Keratinocyte (primary cell): ENCODE data around the gene NCOR1. TPM values are rescaled to one million over a fixed set of nuclear protein-coding genes. Genes with fewer than 3 reads are reported as not detected.

Source experiments
- DNase-seq: peaks from one replicate; pipeline ENCODE4 v3.0.0-alpha.2; 2011; ENCODE audit warnings: low read depth, missing footprints, low spot score
- FAIRE-seq: peaks from 2 replicates; lab custom pipeline; 2011; peaks lifted over from hg19 to GRCh38; lab: Jason Lieb, UNC
- H2AFZ ChIP-seq: 2 replicates; pipeline ENCODE4 v1.6.0; 2012; ENCODE audit warnings: low read length, control low read depth, inconsistent platforms; ENCODE audit not compliant: control insufficient read depth
- H3K27ac ChIP-seq: 2 replicates; pipeline ENCODE4 v1.5.1; 2011; ENCODE audit warnings: low read length; ENCODE audit not compliant: control insufficient read depth, insufficient read depth
- H3K27me3 ChIP-seq: 3 replicates; pipeline ENCODE4 v1.6.0; 2011; ENCODE audit warnings: low read length; ENCODE audit not compliant: control insufficient read depth, insufficient read depth; ENCODE audit errors: extremely low read depth
- H3K36me3 ChIP-seq, 2 experiments: 2 replicates in 1 of 2; 3 replicates in 1 of 2; pipeline ENCODE4 v1.5.1; 2011; ENCODE audit warnings: low read length in 2 of 2, mild to moderate bottlenecking in 1 of 2; ENCODE audit not compliant: control insufficient read depth in 2 of 2, insufficient read depth in 2 of 2; ENCODE audit errors: extremely low read depth in 1 of 2
- H3K4me1 ChIP-seq: 3 replicates; pipeline ENCODE4 v1.5.1; 2011; ENCODE audit warnings: low read length; ENCODE audit not compliant: control insufficient read depth, insufficient read depth; ENCODE audit errors: extremely low read depth
- H3K4me2 ChIP-seq: 3 replicates; pipeline ENCODE4 v1.6.0; 2011; ENCODE audit warnings: low read depth, low read length; ENCODE audit not compliant: control insufficient read depth, insufficient read depth; ENCODE audit errors: extremely low read depth
- H3K4me3 ChIP-seq, 3 experiments: fragments of 200-600 bp in 1 of 3; sonication (generic) in 1 of 3; 2 replicates in 2 of 3; 3 replicates in 1 of 3; pipeline ENCODE4 v1.5.1; 2011 to 2016; ENCODE audit warnings: low read length in 3 of 3, mild to moderate bottlenecking in 3 of 3, control low read depth in 2 of 3, inconsistent platforms in 1 of 3, low read depth in 1 of 3, mixed read lengths in 1 of 3, mixed run types in 1 of 3, moderate library complexity in 1 of 3; ENCODE audit not compliant: control insufficient read depth in 2 of 3, insufficient read depth in 2 of 3; ENCODE audit errors: extremely low read depth in 1 of 3
- H3K79me2 ChIP-seq: 2 replicates; pipeline ENCODE4 v1.6.0; 2012; ENCODE audit warnings: low read length; ENCODE audit not compliant: control insufficient read depth, insufficient read depth
- H3K9ac ChIP-seq: 3 replicates; pipeline ENCODE4 v1.6.0; 2011; ENCODE audit warnings: low read length; ENCODE audit not compliant: control insufficient read depth, insufficient read depth; ENCODE audit errors: extremely low read depth
- H3K9me1 ChIP-seq: 3 replicates; pipeline ENCODE4 v1.6.0; 2011; ENCODE audit warnings: low read length; ENCODE audit not compliant: control insufficient read depth, insufficient read depth; ENCODE audit errors: extremely low read depth
- H3K9me3 ChIP-seq: 2 replicates; pipeline ENCODE4 v1.5.1; 2012; ENCODE audit warnings: low read depth, low read length; ENCODE audit not compliant: control insufficient read depth
- H4K20me1 ChIP-seq: 3 replicates; pipeline ENCODE4 v1.6.0; 2011; ENCODE audit warnings: low read length; ENCODE audit not compliant: control insufficient read depth, insufficient read depth; ENCODE audit errors: extremely low read depth
- CTCF ChIP-seq, 3 experiments: IDR thresholded peaks in 1 of 3; conservative IDR thresholded peaks in 1 of 3; optimal IDR thresholded peaks in 1 of 3; 2 replicates in 2 of 3; 3 replicates in 1 of 3; pipeline versions ENCODE3 to v1.5.1; 2011; ENCODE audit warnings: low read length in 3 of 3, mild to moderate bottlenecking in 3 of 3, moderate library complexity in 2 of 3, control low read depth in 1 of 3, inconsistent platforms in 1 of 3; ENCODE audit not compliant: insufficient read depth in 2 of 3; ENCODE audit errors: extremely low read depth in 1 of 3
- EZH2 ChIP-seq: IDR thresholded peaks from one replicate; pipeline ENCODE4 v1.6.1; 2012; ENCODE audit warnings: inconsistent platforms, mild to moderate bottlenecking, low read length, moderate library complexity
- dilution Hi-C: fragments of 300-500 bp; cut with MboI; formaldehyde crosslinking; loops from one replicate; pipeline ENCODE4 v1.7.0; 2020; ENCODE audit warnings: low sequenced_read_pairs; ENCODE audit not compliant: extremely low pct_ligation_motif_present
- polyA plus RNA-seq, 5 experiments: library from polyadenylated mRNA; depleted of rRNA in 3 of 5; stranded (reverse) in 3 of 5; stranded (forward) in 1 of 5; unstranded in 1 of 5; fragments of >200 nt; gene quantifications; 1 replicate in 1 of 5; 2 replicates in 3 of 5; 3 replicates in 1 of 5; pipeline versions ENCODE4 v1.2.1 to v1.2.3, GENCODE V29; 2011 to 2012; ENCODE audit warnings: missing spikeins in 2 of 5, low read depth in 1 of 5, low replicate concordance in 1 of 5

NCOR1 gene
- polyA plus RNA-seq, 1 donor (not counting 4 experiments of a cell fraction or from before 2014, with no cell fraction given), result 59.8 TPM

GRCh38 chr17:16189791-16190348 lies 25.5 kb downstream of the NCOR1 start:
- no peak overlapping the region for H2AFZ ChIP-seq
- no peaks in the 10 kb centered on the region for H4K20me1 ChIP-seq
- no peak for TF ChIP-seq CTCF (optimal IDR thresholded peaks at IDR 0.05 in 1 of 3, IDR thresholded peaks at IDR 0.05 in 1 of 3, conservative IDR thresholded peaks at IDR 0.05 in 1 of 3; ENCODE audit: extremely low read depth in 1 of 3, insufficient read depth in 2 of 3, low read length in 3 of 3)
- FAIRE-seq, result peak; percentile 79
- H3K9me3 ChIP-seq, result no peaks in the 10 kb centered on the region
- no peak overlapping the region for H3K9ac ChIP-seq
- peaks cover 20% of the 10 kb centered on the region for H3K4me1 ChIP-seq
- H3K9me1 ChIP-seq, result no peaks in the 10 kb centered on the region
- H3K4me2 ChIP-seq, result peak overlapping the region; percentile 7
- H3K79me2 ChIP-seq, result peaks cover 56% of the 10 kb centered on the region
- H3K27ac ChIP-seq, result peak overlapping the region; percentile 53
- H3K36me3 ChIP-seq, result peaks cover 2 to 7% of the 10 kb centered on the region in 2 experiments
- peak overlapping the region in 1 of 3 experiments; percentile 25 for H3K4me3 ChIP-seq
- no peak for DNase-seq
- H3K27me3 ChIP-seq, result no peaks in the 10 kb centered on the region
- dilution Hi-C loops, result no loop called here

GRCh38 chr17:16187642-16188041 lies 27.7 kb downstream of the NCOR1 start:
- H3K4me2 ChIP-seq, result no peak overlapping the region
- TF ChIP-seq CTCF (optimal IDR thresholded peaks at IDR 0.05 in 1 of 3, IDR thresholded peaks at IDR 0.05 in 1 of 3, conservative IDR thresholded peaks at IDR 0.05 in 1 of 3; ENCODE audit: extremely low read depth in 1 of 3, insufficient read depth in 2 of 3, low read length in 3 of 3) (no peak), EZH2 (no peak)
- dilution Hi-C loops, result no loop called here
- DNase-seq, result no peak
- H4K20me1 ChIP-seq, result no peaks in the 10 kb centered on the region
- H3K4me3 ChIP-seq, result no peak overlapping the region
- peaks cover 63% of the 10 kb centered on the region for H3K79me2 ChIP-seq
- peaks cover 20% of the 10 kb centered on the region for H3K4me1 ChIP-seq
- no peak overlapping the region for H2AFZ ChIP-seq
- H3K9me3 ChIP-seq, result no peaks in the 10 kb centered on the region
- no peak overlapping the region for H3K27ac ChIP-seq
- no peaks in the 10 kb centered on the region for H3K27me3 ChIP-seq
- no peak for FAIRE-seq
- no peak overlapping the region for H3K9ac ChIP-seq
- H3K9me1 ChIP-seq, result no peaks in the 10 kb centered on the region
- H3K36me3 ChIP-seq, result peaks cover 2 to 4% of the 10 kb centered on the region in 2 experiments
